HG03196 (cell line): Measurements from ENCODE around the gene ABCC4.

Experiments used
- ATAC-seq: cut with Tn5 transposase; IDR thresholded peaks from one replicate; pipeline ENCODE4 v1.9.1; 2021; ENCODE audit not compliant: unreplicated experiment

ABCC4 gene

GRCh38 chr13:95003019-95003813, 298.0 kb downstream of the ABCC4 start:
- no peak for ATAC-seq

GRCh38 chr13:95002126-95002525, 299.1 kb downstream of the ABCC4 start:
- no peak for ATAC-seq

GRCh38 chr13:94999871-95000270, 301.4 kb downstream of the ABCC4 start:
- ATAC-seq, result no peak

GRCh38 chr13:94997126-94997525, 304.1 kb downstream of the ABCC4 start:
- no peak for ATAC-seq

- ATAC-seq, result no peak
Observed at GRCh38 chr13:94996445-94996844, 304.8 kb downstream of the ABCC4 start.

- no peak for ATAC-seq
Observed at GRCh38 chr13:94994506-94994905, 306.7 kb downstream of the ABCC4 start.

- no peak for ATAC-seq
Observed at GRCh38 chr13:94993616-94994015, 307.6 kb downstream of the ABCC4 start.

GRCh38 chr13:94992036-94992960, 309.0 kb downstream of the ABCC4 start:
- ATAC-seq, result no peak

GRCh38 chr13:94988654-94989053, 312.6 kb downstream of the ABCC4 start:
- ATAC-seq, result no peak

GRCh38 chr13:94987869-94988268, 313.4 kb downstream of the ABCC4 start:
- ATAC-seq, result no peak

- ATAC-seq, result no peak
Observed at GRCh38 chr13:94987081-94987480, 314.2 kb downstream of the ABCC4 start.

- ATAC-seq, result no peak
Observed at GRCh38 chr13:94984958-94985357, 316.3 kb downstream of the ABCC4 start.

GRCh38 chr13:94978516-94978915, 322.7 kb downstream of the ABCC4 start:
- no peak for ATAC-seq

GRCh38 chr13:94974015-94974951, 327.0 kb downstream of the ABCC4 start:
- no peak for ATAC-seq

GRCh38 chr13:94972262-94972661, 329.0 kb downstream of the ABCC4 start:
- no peak for ATAC-seq
